DND-41 (cell line): ENCODE data around the gene CHRDL2.

Experiments
- ATAC-seq: fragments of 200-7000 bp; cut with Tn5 transposase; 3 replicates; pipeline ENCODE4 v1.9.1; 2021; ENCODE audit warnings: low read depth; ENCODE audit not compliant: insufficient read depth
- DNase-seq: peaks from one replicate; pipeline ENCODE4 v3.0.0-alpha.2; 2020
- H2AFZ ChIP-seq: 2 replicates; pipeline ENCODE4 v1.6.0; 2012; ENCODE audit warnings: low read depth, low read length
- H3K27ac ChIP-seq: 2 replicates; pipeline ENCODE4 v1.5.1; 2012; ENCODE audit warnings: low read length, inconsistent platforms
- H3K27me3 ChIP-seq: fragments of 200-600 bp; sonication (generic); 2 replicates; pipeline ENCODE4 v1.6.0; 2012; ENCODE audit warnings: low read length, mild to moderate bottlenecking, inconsistent platforms; ENCODE audit not compliant: insufficient read depth, poor library complexity
- H3K36me3 ChIP-seq: 2 replicates; pipeline ENCODE4 v1.5.1; 2012; ENCODE audit warnings: low read length, inconsistent platforms; ENCODE audit not compliant: insufficient read depth
- H3K4me1 ChIP-seq: 2 replicates; pipeline ENCODE4 v1.5.1; 2012; ENCODE audit warnings: mild to moderate bottlenecking, low read length; ENCODE audit not compliant: insufficient read depth
- H3K4me2 ChIP-seq: 2 replicates; pipeline ENCODE4 v1.6.0; 2012; ENCODE audit warnings: mild to moderate bottlenecking, moderate library complexity, low read length, inconsistent platforms; ENCODE audit not compliant: insufficient read depth
- H3K4me3 ChIP-seq, 2 experiments: fragments of 200-600 bp in 1 of 2; shearing (Covaris generic) in 1 of 2; 2 replicates each; pipeline ENCODE4 v1.5.1; 2012 to 2016; ENCODE audit warnings: inconsistent platforms in 2 of 2, low read length in 2 of 2, mild to moderate bottlenecking in 2 of 2, low read depth in 1 of 2, moderate library complexity in 1 of 2
- H3K79me2 ChIP-seq: 2 replicates; pipeline ENCODE4 v1.6.0; 2012; ENCODE audit warnings: low read length, inconsistent platforms; ENCODE audit not compliant: insufficient read depth
- H3K9ac ChIP-seq: 2 replicates; pipeline ENCODE4 v1.6.0; 2012; ENCODE audit warnings: low read depth, mild to moderate bottlenecking, inconsistent platforms, low read length, moderate library complexity
- H3K9me3 ChIP-seq: 2 replicates; pipeline ENCODE4 v1.5.1; 2012; ENCODE audit warnings: low read length, moderate library complexity, mild to moderate bottlenecking, inconsistent platforms; ENCODE audit not compliant: insufficient read depth, severe bottlenecking
- H4K20me1 ChIP-seq: 2 replicates; pipeline ENCODE4 v1.6.0; 2012; ENCODE audit warnings: low read length; ENCODE audit not compliant: insufficient read depth
- EZH2 ChIP-seq: IDR thresholded peaks from 3 replicates; pipeline ENCODE4 v1.6.1; 2012; ENCODE audit warnings: borderline replicate concordance, low read depth, mild to moderate bottlenecking, moderate library complexity, low read length, inconsistent platforms; ENCODE audit not compliant: severe bottlenecking
- TF ChIP-seq, protein P1 (sequence below): IDR thresholded peaks from 2 replicates; pipeline ENCODE4 v1.5.1; 2012; ENCODE audit warnings: borderline replicate concordance, low read length, moderate library complexity, mild to moderate bottlenecking; ENCODE audit not compliant: poor library complexity, severe bottlenecking; ENCODE audit errors: extremely low read depth

CHRDL2 gene

DNA sequence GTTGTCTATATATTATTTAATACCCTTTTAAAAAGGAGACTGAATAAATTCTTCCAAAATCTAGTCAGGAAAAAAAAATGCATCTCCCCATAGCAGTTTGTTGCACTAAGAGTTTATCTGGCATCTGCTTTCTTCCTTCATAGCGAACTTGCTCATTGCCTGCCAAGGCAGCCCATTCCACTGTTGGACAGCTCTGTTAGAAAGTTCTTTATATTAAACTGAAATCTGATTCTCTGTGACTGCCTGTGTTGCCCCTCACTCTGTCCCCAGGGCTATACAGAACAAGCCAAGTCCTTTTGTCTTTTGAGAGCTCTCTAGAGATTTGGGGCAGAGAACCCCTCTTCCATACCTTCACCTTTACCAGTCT lies 3.3 kb upstream of the CHRDL2 start:
- H4K20me1 ChIP-seq, result no peaks in the 10 kb centered on the region
- no peak overlapping the region for H3K4me3 ChIP-seq
- H2AFZ ChIP-seq, result no peak overlapping the region
- no peaks in the 10 kb centered on the region for H3K9me3 ChIP-seq
- ATAC-seq (no peak), DNase-seq (no peak)
- no peaks in the 10 kb centered on the region for H3K36me3 ChIP-seq
- H3K9ac ChIP-seq, result no peak overlapping the region
- TF ChIP-seq, protein P1, sequence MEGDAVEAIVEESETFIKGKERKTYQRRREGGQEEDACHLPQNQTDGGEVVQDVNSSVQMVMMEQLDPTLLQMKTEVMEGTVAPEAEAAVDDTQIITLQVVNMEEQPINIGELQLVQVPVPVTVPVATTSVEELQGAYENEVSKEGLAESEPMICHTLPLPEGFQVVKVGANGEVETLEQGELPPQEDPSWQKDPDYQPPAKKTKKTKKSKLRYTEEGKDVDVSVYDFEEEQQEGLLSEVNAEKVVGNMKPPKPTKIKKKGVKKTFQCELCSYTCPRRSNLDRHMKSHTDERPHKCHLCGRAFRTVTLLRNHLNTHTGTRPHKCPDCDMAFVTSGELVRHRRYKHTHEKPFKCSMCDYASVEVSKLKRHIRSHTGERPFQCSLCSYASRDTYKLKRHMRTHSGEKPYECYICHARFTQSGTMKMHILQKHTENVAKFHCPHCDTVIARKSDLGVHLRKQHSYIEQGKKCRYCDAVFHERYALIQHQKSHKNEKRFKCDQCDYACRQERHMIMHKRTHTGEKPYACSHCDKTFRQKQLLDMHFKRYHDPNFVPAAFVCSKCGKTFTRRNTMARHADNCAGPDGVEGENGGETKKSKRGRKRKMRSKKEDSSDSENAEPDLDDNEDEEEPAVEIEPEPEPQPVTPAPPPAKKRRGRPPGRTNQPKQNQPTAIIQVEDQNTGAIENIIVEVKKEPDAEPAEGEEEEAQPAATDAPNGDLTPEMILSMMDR, result no peak
- TF ChIP-seq EZH2, result no peak
- no peak overlapping the region for H3K27ac ChIP-seq
- H3K79me2 ChIP-seq, result no peaks in the 10 kb centered on the region
- H3K4me2 ChIP-seq, result no peak overlapping the region
- H3K27me3 ChIP-seq, result peaks cover 3% of the 10 kb centered on the region
- H3K4me1 ChIP-seq, result no peaks in the 10 kb centered on the region

DNA sequence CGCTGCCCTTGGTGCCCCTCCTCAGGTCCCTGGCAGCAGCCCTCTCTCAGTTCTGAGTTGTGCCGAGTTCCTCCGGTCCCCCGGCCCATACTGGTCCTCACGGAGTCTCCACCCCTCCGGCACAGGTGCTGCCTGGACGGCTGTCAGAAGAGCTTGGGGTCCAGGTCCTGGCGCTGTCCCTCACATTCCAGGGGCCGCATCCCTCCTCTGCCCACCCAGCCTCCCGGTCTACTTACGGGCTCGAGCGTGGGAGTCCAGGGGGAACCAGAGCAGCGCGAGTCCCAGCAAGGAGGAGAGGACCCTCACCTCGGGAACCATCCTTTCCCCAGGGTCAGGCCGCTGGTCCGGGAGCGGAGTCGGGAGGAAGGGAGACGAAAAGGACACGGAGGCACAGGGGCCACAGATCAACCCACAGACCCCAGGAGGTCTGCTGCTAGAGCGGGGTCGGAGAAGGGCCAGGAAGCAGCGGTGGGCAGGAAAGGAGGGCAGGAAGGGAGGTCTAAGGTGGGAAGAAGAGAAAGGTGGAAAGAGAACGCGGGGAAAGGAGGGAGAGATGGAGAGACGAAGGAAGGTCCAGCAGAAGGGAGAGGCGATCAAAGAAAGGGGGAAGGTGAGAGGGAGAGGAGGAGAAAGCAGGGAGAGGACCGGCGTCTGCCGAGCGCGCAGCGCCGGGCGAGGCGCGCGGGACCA lies 510 bp downstream of the CHRDL2 start:
- H3K9ac ChIP-seq, result no peak overlapping the region
- H3K4me1 ChIP-seq, result no peaks in the 10 kb centered on the region
- H3K79me2 ChIP-seq, result no peaks in the 10 kb centered on the region
- ATAC-seq, result no peak
- H3K36me3 ChIP-seq, result no peaks in the 10 kb centered on the region
- no peak for DNase-seq
- H2AFZ ChIP-seq, result no peak overlapping the region
- H3K9me3 ChIP-seq, result no peaks in the 10 kb centered on the region
- no peak for TF ChIP-seq EZH2
- TF ChIP-seq, protein P1, result no peak
- H3K27ac ChIP-seq, result no peak overlapping the region
- no peak overlapping the region for H3K4me2 ChIP-seq
- no peak overlapping the region for H3K4me3 ChIP-seq
- peaks cover 7% of the 10 kb centered on the region for H3K27me3 ChIP-seq
- H4K20me1 ChIP-seq, result no peaks in the 10 kb centered on the region

DNA sequence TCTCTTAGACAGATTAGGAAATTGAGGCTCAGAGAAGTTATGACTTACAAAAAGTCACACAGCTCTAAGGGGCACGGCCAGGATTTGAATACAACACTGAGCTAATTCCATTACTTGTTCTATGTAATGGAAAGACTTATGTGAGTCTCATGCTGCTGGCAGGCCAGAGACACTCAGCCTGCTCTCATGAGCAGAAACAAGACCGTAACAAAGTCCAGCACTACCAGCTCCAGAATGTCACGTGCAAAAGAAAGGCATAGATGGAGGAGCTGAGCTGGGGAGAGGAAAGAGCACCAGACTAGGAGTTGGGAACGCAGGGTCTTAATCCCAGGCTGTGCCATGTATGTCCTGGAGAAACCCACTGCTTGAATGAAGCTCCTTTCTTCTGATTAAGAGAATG lies 1.8 kb downstream of the CHRDL2 start:
- Histone ChIP-seq H3K4me2 (no peak overlapping the region), H3K36me3 (no peaks in the 10 kb centered on the region), H2AFZ (no peak overlapping the region), H4K20me1 (no peaks in the 10 kb centered on the region), H3K9ac (no peak overlapping the region), H3K27me3 (peaks cover 11% of the 10 kb centered on the region), H3K9me3 (no peaks in the 10 kb centered on the region), H3K4me1 (no peaks in the 10 kb centered on the region), H3K79me2 (no peaks in the 10 kb centered on the region), H3K27ac (no peak overlapping the region), H3K4me3 (no peak overlapping the region)
- no peak for DNase-seq
- TF ChIP-seq EZH2, result no peak
- TF ChIP-seq, protein P1, result no peak
- no peak for ATAC-seq
